RKO (cell line): ENCODE measurements around the gene MINDY3.
"Not testable (repeated sequence)": the region's sequence is repeated elsewhere in the genome, so short reads cannot be mapped to it uniquely, and the experiment has no call there.

Experiments used
- DNase-seq: peaks from one replicate; pipeline ENCODE4 v3.0.0-alpha.2; 2016; ENCODE audit warnings: low spot score

MINDY3 gene

GRCh38 chr10:15856328-15857015 is 3.8 kb downstream of the MINDY3 start:
- no peak for DNase-seq

GRCh38 chr10:15853800-15854199 is 6.5 kb downstream of the MINDY3 start:
- DNase-seq = no peak

- DNase-seq = no peak
Observed at GRCh38 chr10:15852111-15852557, 8.2 kb downstream of the MINDY3 start.

- DNase-seq = not testable (repeated sequence)
Observed at GRCh38 chr10:15850337-15850978, 9.8 kb downstream of the MINDY3 start.

- DNase-seq = no peak
Observed at GRCh38 chr10:15849316-15849715, 11.0 kb downstream of the MINDY3 start.

- DNase-seq = no peak
Observed at GRCh38 chr10:15847481-15847880, 12.8 kb downstream of the MINDY3 start.

- no peak for DNase-seq
Observed at GRCh38 chr10:15844517-15844916, 15.8 kb downstream of the MINDY3 start.

- DNase-seq = no peak
Observed at GRCh38 chr10:15843695-15844094, 16.6 kb downstream of the MINDY3 start.

- DNase-seq = no peak
Observed at GRCh38 chr10:15842556-15843169, 17.6 kb downstream of the MINDY3 start.

GRCh38 chr10:15841696-15842095 is 18.6 kb downstream of the MINDY3 start:
- DNase-seq = no peak

- no peak for DNase-seq
Observed at GRCh38 chr10:15836807-15837206, 23.5 kb downstream of the MINDY3 start.

GRCh38 chr10:15829495-15829894 is 30.8 kb downstream of the MINDY3 start:
- DNase-seq = no peak

- DNase-seq = peak; percentile 44
Observed at GRCh38 chr10:15824498-15824897, 35.8 kb downstream of the MINDY3 start.

GRCh38 chr10:15822131-15822530 is 38.2 kb downstream of the MINDY3 start:
- no peak for DNase-seq

GRCh38 chr10:15821046-15821683 is 39.1 kb downstream of the MINDY3 start:
- DNase-seq = no peak

- no peak for DNase-seq
Observed at GRCh38 chr10:15817409-15818046, 42.8 kb downstream of the MINDY3 start.

- no peak for DNase-seq
Observed at GRCh38 chr10:15815242-15815885, 44.9 kb downstream of the MINDY3 start.

GRCh38 chr10:15814565-15814964 is 45.7 kb downstream of the MINDY3 start:
- no peak for DNase-seq

- DNase-seq = no peak
Observed at GRCh38 chr10:15813415-15813814, 46.9 kb downstream of the MINDY3 start.

GRCh38 chr10:15809450-15809849 is 50.9 kb downstream of the MINDY3 start:
- DNase-seq = no peak

GRCh38 chr10:15808204-15808797 is 52.0 kb downstream of the MINDY3 start:
- no peak for DNase-seq
